ENCODE results near the gene SLC43A1.

- no peak for TF ChIP-seq ESRRG (CRISPR knock-in tag; IDR thresholded peaks at IDR 0.05)
- no peak for TF ChIP-seq ZC3H10 (CRISPR knock-in tag; IDR thresholded peaks at IDR 0.05)
- TF ChIP-seq TSHZ2 (CRISPR knock-in tag; IDR thresholded peaks at IDR 0.05): no peak
- TF ChIP-seq BACH2 (CRISPR knock-in tag; IDR thresholded peaks at IDR 0.05; ENCODE audit: borderline replicate concordance): no peak
- TF ChIP-seq SNAI2 (CRISPR knock-in tag; IDR thresholded peaks at IDR 0.05): no peak
- no peak for TF ChIP-seq ZNF8 (CRISPR knock-in tag; IDR thresholded peaks at IDR 0.05)
- TF ChIP-seq CREB5 (CRISPR knock-in tag; IDR thresholded peaks at IDR 0.05; ENCODE audit: low read depth): no peak
- TF ChIP-seq POU6F1 (CRISPR knock-in tag; IDR thresholded peaks at IDR 0.05; ENCODE audit: borderline replicate concordance, low read depth): no peak
- TF ChIP-seq PATZ1 (CRISPR knock-in tag; IDR thresholded peaks at IDR 0.05; ENCODE audit: borderline replicate concordance): no peak
- no peak for TF ChIP-seq GLIS3 (CRISPR knock-in tag; IDR thresholded peaks at IDR 0.05)
- no peak for TF ChIP-seq RARB (CRISPR knock-in tag; IDR thresholded peaks at IDR 0.05)
These were observed 39.8 kb downstream of the SLC43A1 start for GRCh38 chr11:57475671-57476046.
